ELR (cell line): Measurements from ENCODE around the gene EFR3B.
"Not testable (repeated sequence)": the region's sequence is repeated elsewhere in the genome, so short reads cannot be mapped to it uniquely, and the experiment has no call there.

Source experiments
- DNase-seq: peaks from one replicate; pipeline ENCODE4 v3.0.0-alpha.2; 2015; ENCODE audit warnings: low read depth

The EFR3B gene

GRCh38 chr2:25105336-25106085 is 63.6 kb downstream of the EFR3B start:
- DNase-seq, result peak; percentile 86

DNA sequence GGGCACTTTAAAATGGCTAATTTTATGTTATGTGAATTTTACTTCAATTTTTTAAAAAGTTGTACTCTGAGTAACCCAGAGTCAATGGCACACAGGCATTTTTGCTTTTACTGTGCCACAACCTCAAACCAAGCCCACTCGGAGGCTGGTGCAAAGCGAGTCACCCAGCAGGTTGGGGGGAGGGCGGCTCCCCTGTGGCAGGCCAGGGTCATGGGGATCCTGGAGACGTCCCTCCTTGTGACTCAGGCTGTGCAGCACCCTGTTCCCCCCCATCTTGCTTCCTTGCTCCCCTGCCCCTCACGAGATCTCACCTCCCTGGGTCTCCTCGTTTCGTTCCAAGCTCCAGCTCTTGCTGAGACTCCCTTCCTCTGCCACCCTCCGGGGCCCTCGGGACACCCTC is 67.9 kb downstream of the EFR3B start:
- DNase-seq, result no peak

- DNase-seq, result no peak
Observed at GRCh38 chr2:25112113-25112512, 70.2 kb downstream of the EFR3B start.

GRCh38 chr2:25115249-25115883 is 73.5 kb downstream of the EFR3B start:
- no peak for DNase-seq

- peak; percentile 25 for DNase-seq
Observed at GRCh38 chr2:25115902-25116301, 74.0 kb downstream of the EFR3B start.

- no peak for DNase-seq
Observed at GRCh38 chr2:25116956-25117355, 75.1 kb downstream of the EFR3B start.

DNA sequence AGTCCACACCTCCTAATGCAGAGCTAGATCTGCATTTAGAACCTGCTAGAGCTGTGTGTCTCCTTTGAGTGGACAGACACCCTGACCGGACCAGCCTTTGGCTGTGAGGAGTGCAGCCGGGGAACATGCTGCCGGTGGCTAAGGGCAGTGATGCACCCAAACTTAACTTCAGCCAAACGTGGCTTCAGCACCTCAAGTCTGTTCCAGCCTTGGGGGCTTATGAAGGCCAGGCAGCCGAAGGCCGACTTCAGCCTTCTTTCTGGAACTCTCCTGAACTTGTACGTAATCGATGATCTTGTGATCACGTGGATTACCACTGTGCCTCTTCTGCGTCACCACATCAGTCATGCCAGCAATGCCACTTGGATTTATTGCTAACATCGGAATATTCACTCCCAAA is 77.4 kb downstream of the EFR3B start:
- DNase-seq, result no peak

- no peak for DNase-seq
Observed at GRCh38 chr2:25122367-25122766, 80.5 kb downstream of the EFR3B start.

DNA sequence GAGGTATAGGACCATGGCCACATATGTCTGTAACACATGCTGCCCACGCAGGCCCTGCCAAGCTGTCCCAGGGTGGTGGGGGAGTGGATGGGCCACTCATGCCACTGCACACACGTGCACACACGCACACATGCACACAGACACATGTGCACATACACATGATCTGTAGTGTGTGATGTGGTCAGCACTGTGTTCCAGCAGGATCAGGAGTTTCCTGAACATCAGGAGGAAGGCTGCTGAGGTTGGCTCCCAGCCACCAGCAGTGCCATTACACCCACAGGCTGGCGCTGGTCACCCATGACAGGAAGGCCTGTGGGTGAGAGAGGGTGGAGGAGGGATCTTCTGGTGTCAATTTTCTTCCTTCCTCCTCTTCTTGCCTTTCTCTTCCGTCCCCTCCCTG is 81.8 kb downstream of the EFR3B start:
- DNase-seq, result no peak

GRCh38 chr2:25125189-25125588 is 83.3 kb downstream of the EFR3B start:
- DNase-seq, result no peak

DNA sequence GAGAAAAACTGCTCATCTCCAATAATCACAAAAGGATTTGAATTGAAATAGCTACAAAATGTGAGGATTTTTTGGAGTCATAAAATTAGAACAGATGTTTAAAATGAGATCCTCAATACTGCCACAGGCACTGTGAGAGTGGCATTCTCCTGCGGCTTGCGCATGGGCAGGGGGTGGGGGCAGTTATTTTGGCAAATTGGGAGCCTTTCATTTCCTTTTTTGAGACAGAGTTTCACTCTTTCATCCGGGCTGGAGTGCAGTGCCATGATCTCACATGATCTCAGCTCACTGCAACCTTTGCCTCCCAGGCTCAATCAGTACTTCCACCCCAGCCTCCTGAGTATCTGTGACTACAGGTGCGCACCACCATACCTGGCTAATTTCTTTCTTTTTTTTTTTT is 84.1 kb downstream of the EFR3B start:
- DNase-seq, result no peak

- DNase-seq, result not testable (repeated sequence)
Observed at GRCh38 chr2:25127071-25127470, 85.2 kb downstream of the EFR3B start.

GRCh38 chr2:25127646-25128045 is 85.8 kb downstream of the EFR3B start:
- DNase-seq, result no peak

GRCh38 chr2:25129901-25130520 is 88.1 kb downstream of the EFR3B start:
- DNase-seq, result no peak

- no peak for DNase-seq
Observed at GRCh38 chr2:25131253-25131566, 89.3 kb downstream of the EFR3B start.

DNA sequence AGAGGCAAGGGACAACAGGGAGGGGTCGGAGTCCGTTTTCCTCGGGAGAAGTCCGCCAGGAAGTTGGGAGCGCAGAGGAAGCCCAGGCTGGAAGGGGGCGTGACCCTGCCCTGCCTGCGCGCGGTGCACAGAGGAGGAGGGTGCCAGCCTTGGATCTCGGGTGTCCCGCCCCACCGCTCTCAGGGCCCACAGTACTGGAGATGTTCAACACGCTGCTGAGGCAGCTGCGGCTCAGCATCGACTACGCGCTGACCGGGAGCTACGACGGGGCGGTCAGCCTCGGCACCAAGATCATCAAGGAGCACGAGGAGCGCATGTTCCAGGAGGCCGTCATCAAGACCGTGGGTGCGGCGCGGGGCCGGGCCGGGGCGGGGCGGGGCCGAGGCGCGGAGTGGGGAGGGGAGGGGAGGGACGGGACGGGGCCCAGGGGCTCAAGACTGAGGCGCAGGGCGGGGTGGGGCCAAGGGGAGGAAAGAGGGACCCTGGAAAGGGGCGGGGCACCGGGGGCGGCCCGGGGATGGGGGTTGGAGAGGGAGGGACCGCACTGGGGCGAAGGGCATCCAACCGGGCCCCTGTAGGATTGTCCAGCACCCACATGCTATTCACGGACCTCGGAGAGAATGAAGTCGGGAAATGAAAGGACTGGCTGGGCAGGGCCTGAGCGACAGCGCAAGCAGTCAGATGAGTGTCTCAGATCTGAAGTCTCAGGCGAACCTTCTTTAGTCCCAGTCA is 89.9 kb downstream of the EFR3B start:
- no peak for DNase-seq

- DNase-seq, result no peak
Observed at GRCh38 chr2:25132299-25132635, 90.4 kb downstream of the EFR3B start.

DNA sequence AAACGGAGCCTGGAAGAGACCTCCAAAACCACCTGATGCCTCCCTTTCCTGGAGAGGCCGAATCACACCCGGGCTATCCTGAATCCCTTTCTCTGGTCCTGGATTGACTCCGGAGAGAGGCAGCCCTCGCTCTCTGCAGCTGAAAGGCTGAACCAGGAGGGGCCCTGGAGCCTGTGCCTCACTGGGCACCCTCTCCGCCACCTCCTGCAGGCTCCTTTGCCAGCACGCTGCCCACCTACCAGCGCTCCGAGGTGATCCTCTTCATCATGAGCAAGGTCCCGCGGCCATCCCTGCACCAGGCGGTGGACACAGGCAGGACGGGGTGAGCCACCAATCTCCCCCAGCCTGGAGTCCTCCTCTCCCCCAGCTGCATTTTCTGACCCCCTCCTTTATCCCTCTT is 90.8 kb downstream of the EFR3B start:
- no peak for DNase-seq

- DNase-seq, result not testable (repeated sequence)
Observed at GRCh38 chr2:25140535-25140934, 98.7 kb downstream of the EFR3B start.

DNA sequence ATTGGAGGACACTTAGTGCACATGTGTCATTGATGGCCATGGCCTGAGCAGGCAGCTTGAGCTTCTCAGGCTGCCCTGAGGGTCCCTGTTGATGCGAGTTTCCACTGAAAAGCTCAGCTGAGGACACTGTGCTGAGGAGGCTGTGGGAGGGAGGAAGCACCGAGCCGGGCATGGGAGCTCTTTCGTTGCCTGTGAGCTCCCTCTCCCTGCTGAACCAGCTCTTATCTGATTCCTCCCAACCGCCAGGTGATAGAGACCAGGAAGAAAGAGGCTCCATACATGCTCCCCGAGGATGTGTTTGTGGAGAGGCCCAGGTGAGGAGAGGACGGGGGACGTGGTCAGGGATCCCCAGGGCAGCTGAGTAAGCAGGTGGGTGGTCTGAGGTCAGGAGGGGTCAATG is 99.2 kb downstream of the EFR3B start:
- no peak for DNase-seq

GRCh38 chr2:25145803-25146202 is 103.9 kb downstream of the EFR3B start:
- DNase-seq, result no peak

DNA sequence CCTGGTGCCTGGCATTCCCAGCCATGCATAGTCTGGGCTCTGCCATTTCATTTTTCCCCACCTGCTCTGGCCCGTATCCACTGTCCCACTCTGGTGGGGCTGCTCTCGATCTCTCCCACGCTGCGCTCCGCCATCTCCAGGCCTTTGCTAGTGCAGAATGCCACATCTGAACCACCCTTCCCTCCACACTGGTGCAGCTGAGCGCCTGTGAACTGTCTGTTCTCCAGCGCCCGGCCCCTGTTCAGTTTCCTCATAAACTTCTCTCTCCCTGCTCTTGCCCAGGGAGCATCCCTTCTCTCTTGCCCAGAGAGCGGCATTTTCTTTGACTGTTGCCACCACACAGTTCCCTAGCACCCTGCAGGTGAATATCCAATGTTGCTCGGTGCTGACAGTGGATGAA is 105.0 kb downstream of the EFR3B start:
- no peak for DNase-seq

GRCh38 chr2:25149646-25150045 is 107.8 kb downstream of the EFR3B start:
- no peak for DNase-seq
